ENCODE results near the gene TRMT1. TPM values are rescaled to one million over a fixed set of nuclear protein-coding genes. Genes with fewer than 3 reads are reported as not detected.

TRMT1 gene
- total and polyA plus RNA-seq, 2 experiments from 2014 or later = 88.6 to 90.1 TPM

DNA sequence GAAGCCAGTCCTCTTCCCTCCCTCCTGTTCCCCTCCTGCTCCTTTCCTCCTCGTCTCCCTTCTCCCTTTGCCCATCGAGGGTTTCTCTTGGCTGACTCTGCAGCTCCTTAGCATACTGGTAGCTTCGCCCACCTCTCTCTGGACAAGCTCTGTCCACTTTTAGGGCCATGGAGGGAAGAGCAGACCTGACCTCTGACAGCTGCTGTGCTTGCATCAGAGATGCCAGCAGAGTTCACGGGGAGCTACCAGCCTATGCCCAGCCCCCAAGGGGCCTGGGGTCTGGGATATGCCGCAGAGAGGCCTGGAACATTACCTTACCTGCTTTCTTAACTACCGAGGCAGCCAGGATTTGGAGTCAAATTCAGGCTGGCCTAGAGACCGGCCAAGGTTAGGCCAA is 33.5 kb downstream of the TRMT1 start (continued):
- TF ChIP-seq, protein P1, sequence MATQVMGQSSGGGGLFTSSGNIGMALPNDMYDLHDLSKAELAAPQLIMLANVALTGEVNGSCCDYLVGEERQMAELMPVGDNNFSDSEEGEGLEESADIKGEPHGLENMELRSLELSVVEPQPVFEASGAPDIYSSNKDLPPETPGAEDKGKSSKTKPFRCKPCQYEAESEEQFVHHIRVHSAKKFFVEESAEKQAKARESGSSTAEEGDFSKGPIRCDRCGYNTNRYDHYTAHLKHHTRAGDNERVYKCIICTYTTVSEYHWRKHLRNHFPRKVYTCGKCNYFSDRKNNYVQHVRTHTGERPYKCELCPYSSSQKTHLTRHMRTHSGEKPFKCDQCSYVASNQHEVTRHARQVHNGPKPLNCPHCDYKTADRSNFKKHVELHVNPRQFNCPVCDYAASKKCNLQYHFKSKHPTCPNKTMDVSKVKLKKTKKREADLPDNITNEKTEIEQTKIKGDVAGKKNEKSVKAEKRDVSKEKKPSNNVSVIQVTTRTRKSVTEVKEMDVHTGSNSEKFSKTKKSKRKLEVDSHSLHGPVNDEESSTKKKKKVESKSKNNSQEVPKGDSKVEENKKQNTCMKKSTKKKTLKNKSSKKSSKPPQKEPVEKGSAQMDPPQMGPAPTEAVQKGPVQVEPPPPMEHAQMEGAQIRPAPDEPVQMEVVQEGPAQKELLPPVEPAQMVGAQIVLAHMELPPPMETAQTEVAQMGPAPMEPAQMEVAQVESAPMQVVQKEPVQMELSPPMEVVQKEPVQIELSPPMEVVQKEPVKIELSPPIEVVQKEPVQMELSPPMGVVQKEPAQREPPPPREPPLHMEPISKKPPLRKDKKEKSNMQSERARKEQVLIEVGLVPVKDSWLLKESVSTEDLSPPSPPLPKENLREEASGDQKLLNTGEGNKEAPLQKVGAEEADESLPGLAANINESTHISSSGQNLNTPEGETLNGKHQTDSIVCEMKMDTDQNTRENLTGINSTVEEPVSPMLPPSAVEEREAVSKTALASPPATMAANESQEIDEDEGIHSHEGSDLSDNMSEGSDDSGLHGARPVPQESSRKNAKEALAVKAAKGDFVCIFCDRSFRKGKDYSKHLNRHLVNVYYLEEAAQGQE (IDR thresholded peaks at IDR 0.05; ENCODE audit: unreplicated experiment) = no peak

DNA sequence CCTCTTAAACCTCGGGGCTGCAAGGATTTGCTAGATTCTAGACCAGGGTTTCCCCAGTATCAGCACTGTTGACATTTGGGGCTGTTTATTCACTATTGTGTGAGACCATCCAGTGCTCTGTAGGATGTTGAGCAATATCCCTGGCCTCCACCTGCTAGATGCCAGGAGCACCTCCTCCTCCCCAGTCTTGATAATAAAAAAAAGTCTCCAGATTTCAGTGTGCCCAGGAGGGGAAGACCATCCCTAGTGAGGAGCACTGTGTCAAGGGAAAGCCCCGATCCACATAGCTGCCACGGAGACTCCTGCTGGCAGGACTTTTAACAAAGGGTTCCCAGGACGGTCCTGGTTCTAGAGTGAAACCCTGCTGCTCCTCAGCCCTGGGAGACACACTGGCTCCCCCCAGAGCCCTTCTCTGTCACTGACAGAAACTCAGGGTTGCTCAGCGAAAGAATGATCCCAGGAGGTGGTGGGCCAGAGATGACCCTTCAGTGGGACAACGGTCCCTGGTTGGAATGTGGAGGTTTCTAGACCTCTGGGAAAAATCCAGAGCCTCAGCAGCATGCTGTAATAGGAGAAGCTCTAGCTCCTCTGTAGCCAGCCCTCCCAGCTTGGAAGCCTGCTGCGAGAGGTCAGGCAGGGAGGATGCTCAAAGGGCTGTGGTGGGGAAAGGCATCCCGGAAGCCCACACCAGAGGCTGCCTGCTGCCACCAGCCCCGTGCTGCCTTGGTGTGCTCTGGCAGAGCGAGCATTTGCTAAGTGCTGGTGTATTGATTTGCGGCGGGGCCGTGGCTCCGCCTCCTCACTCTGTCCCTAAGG is 34.1 kb downstream of the TRMT1 start:
- peaks cover 28% of the 10 kb centered on the region for H3K4me1 ChIP-seq (ENCODE audit: insufficient read depth)
- H3K4me2 ChIP-seq = 0 out of 2 replicates have a peak overlapping the region, but pooled peaks have one; percentile 68
- peak overlapping the region; percentile 92 for H2AFZ ChIP-seq
- peaks cover 35% of the 10 kb centered on the region for H3K4me1 Mint-ChIP-seq
- peak; percentile 74 for DNase-seq (ENCODE audit: low spot score)
- H4K20me1 ChIP-seq (replicated peaks; ENCODE audit: insufficient read depth) = no peaks in the 10 kb centered on the region
- peaks cover 41% of the 10 kb centered on the region for H3K27me3 Mint-ChIP-seq (ENCODE audit: insufficient read depth, low read depth, poor library complexity)
- no peaks in the 10 kb centered on the region; the same call in 1 of the 2 replicates for H3K27me3 ChIP-seq (ENCODE audit: insufficient read depth)
- no peak overlapping the region for H3K27ac Mint-ChIP-seq
- no peaks in the 10 kb centered on the region for H3K36me3 Mint-ChIP-seq (ENCODE audit: low read depth)
- no peak overlapping the region for H3K4me3 ChIP-seq
- peak; percentile 61 for ATAC-seq
- H3K79me2 ChIP-seq (replicated peaks; ENCODE audit: insufficient read depth) = no peaks in the 10 kb centered on the region
- H3K36me3 ChIP-seq (ENCODE audit: insufficient read depth) = no peaks in the 10 kb centered on the region
- H3K9me2 ChIP-seq (ENCODE audit: insufficient read depth) = no peaks in the 10 kb centered on the region
- H3F3A ChIP-seq (replicated peaks; ENCODE audit: low read depth) = 0 out of 2 replicates have a peak, but pooled peaks cover 11% of the 10 kb centered on the region
- no peaks in the 10 kb centered on the region; the same call in 2 of the 3 replicates for H3K9me3 Mint-ChIP-seq
- H3K27ac ChIP-seq (ENCODE audit: low read depth) = no peak overlapping the region
- H3K4me3 Mint-ChIP-seq = no peak overlapping the region; the same call in 2 of the 3 replicates
- no peak for TF ChIP-seq EZH2 (IDR thresholded peaks at IDR 0.05; ENCODE audit: low read depth, unreplicated experiment)
- TF ChIP-seq, protein P2, sequence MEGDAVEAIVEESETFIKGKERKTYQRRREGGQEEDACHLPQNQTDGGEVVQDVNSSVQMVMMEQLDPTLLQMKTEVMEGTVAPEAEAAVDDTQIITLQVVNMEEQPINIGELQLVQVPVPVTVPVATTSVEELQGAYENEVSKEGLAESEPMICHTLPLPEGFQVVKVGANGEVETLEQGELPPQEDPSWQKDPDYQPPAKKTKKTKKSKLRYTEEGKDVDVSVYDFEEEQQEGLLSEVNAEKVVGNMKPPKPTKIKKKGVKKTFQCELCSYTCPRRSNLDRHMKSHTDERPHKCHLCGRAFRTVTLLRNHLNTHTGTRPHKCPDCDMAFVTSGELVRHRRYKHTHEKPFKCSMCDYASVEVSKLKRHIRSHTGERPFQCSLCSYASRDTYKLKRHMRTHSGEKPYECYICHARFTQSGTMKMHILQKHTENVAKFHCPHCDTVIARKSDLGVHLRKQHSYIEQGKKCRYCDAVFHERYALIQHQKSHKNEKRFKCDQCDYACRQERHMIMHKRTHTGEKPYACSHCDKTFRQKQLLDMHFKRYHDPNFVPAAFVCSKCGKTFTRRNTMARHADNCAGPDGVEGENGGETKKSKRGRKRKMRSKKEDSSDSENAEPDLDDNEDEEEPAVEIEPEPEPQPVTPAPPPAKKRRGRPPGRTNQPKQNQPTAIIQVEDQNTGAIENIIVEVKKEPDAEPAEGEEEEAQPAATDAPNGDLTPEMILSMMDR (conservative IDR thresholded peaks at IDR 0.05; ENCODE audit: low read depth in 2 of 2) = peak; percentile 49 to 68
- no peak for TF ChIP-seq STAT1 (IDR thresholded peaks at IDR 0.05; ENCODE audit: unreplicated experiment)
- no peak for TF ChIP-seq NANOG (IDR thresholded peaks at IDR 0.05; ENCODE audit: borderline replicate concordance)
- TF ChIP-seq CREB1 (CRISPR knock-in tag; IDR thresholded peaks at IDR 0.05; ENCODE audit: low read depth) = no peak; the same call in 1 of the 2 replicates
- TF ChIP-seq, protein P1 (IDR thresholded peaks at IDR 0.05; ENCODE audit: unreplicated experiment) = no peak
- TF ChIP-seq ZNF114 (CRISPR knock-in tag; IDR thresholded peaks at IDR 0.05) = no peak
- TF ChIP-seq EZH2phosphoT487 (IDR thresholded peaks at IDR 0.05; ENCODE audit: unreplicated experiment) = no peak

Data from GM23338 (cell line).